ENCODE measurements around the gene PCYT2. TPM values are rescaled to one million over a fixed set of nuclear protein-coding genes. Genes with fewer than 3 reads are reported as not detected.

PCYT2 gene
- total and polyA plus RNA-seq, 10 of the 15 experiments (the other 5 are each of a cell fraction or from before 2014, with no cell fraction given), result 0.63 to 72.0 (median 45.0) TPM

DNA sequence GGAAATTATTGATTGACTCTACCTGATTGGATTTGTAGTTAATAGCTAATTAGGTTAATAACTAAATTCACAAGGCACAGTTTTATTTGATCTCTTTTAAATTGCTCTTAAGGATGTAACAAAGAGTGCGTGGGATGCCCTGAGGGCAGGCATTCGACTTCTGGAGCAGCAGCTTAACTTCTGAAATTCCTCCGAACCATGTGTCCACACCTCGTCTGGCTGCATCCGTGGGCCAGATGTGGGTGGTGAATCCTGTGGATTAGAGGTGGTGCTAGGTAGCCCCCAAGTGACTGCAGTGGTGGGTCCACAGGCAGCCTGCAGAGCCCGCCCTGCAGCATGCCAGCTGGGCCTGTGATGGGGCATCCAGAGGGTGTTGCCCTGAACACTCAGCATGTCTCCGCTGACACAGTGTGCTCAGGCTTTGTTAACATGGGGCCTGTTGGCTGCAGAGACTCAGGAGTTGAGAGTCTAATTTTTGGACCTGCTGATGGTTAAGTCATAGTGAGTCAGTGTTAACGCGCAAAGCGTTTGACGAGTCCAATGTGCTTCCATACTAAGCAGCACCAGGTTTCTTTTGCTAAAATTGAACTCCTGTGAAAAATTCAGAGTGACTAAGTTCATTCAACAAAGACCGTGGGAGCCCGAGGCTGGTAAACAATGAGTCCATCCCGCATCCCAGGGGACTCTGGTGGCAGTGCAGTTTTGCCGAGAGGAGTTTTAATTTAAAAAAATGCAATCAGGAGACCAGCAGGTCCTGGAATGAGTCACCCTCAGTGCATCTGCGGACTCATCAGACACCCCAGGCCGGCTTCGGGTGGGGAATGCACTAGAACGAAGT, 13.0 kb downstream of the PCYT2 start (continued):
- TF ChIP-seq, protein P1, sequence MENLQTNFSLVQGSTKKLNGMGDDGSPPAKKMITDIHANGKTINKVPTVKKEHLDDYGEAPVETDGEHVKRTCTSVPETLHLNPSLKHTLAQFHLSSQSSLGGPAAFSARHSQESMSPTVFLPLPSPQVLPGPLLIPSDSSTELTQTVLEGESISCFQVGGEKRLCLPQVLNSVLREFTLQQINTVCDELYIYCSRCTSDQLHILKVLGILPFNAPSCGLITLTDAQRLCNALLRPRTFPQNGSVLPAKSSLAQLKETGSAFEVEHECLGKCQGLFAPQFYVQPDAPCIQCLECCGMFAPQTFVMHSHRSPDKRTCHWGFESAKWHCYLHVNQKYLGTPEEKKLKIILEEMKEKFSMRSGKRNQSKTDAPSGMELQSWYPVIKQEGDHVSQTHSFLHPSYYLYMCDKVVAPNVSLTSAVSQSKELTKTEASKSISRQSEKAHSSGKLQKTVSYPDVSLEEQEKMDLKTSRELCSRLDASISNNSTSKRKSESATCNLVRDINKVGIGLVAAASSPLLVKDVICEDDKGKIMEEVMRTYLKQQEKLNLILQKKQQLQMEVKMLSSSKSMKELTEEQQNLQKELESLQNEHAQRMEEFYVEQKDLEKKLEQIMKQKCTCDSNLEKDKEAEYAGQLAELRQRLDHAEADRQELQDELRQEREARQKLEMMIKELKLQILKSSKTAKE (IDR thresholded peaks at IDR 0.05; ENCODE audit: low read depth, poor library complexity, severe bottlenecking), result no peak

DNA sequence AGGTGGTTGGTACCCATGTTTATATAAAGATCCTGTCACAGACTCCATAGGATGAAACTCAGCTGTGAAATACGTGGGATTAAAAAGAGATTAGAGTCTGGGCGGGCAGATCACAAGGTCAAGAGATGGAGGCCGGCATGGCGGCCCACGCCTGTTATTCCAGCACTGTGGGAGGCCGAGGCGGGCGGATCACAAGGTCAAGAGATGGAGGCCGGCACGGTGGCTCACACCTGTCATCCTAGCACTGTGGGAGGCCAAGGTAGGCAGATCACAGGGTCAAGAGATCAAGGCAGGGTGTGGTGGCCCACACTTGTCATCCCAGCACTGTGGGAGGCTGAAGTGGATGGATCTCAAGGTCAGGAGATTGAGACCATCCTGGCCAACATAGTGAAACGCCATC, 15.8 kb downstream of the PCYT2 start:
- Histone ChIP-seq H3K27ac (ENCODE audit: control insufficient read depth, insufficient read depth) (no peak overlapping the region), H3K4me1 (ENCODE audit: control insufficient read depth, insufficient read depth, low read length) (peaks cover 16% of the 10 kb centered on the region), H3K4me2 (ENCODE audit: control insufficient read depth, insufficient read depth) (no peak overlapping the region), H2AFZ (ENCODE audit: control insufficient read depth, low read depth, low read length) (no peak overlapping the region), H3K79me2 (ENCODE audit: control insufficient read depth, insufficient read depth, low read length) (peaks cover 28% of the 10 kb centered on the region), H3K36me3 (ENCODE audit: control insufficient read depth in 2 of 2, insufficient read depth in 2 of 2, low read length in 1 of 2) (peaks cover 3 to 14% of the 10 kb centered on the region in 2 experiments; a peak in 3 of 4 replicates), H3K4me3 (no peak overlapping the region), H4K20me1 (ENCODE audit: control insufficient read depth, insufficient read depth) (no peaks in the 10 kb centered on the region), H3K27me3 (replicated peaks in 1 of 2; ENCODE audit: control insufficient read depth in 2 of 2, insufficient read depth in 2 of 2, low read length in 1 of 2) (no peaks in the 10 kb centered on the region), H3K9me3 (replicated peaks; ENCODE audit: control insufficient read depth, insufficient read depth, low read length) (no peaks in the 10 kb centered on the region), H3K9ac (ENCODE audit: control insufficient read depth, insufficient read depth, low read length) (no peak overlapping the region)
- RAD21 ChIA-PET (ENCODE audit: unreplicated experiment), result no interaction called here
- POLR2A ChIA-PET, result interaction anchor here (2.5 kb wide), 1 partner anchor 15 kb away, joined by 13 read pairs; the partner anchor contains the start of gene PCYT2
- intact Hi-C loops (cut with micrococcal nuclease; ENCODE audit: unreplicated experiment) (no loop called here), in situ Hi-C loops (cut with MboI) (no loop called here)
- ATAC-seq (no peak), DNase-seq (ENCODE audit: low read depth, low spot score) (no peak), FAIRE-seq (no peak)
- SMC1A ChIA-PET (ENCODE audit: uncharacterized antibody, unreplicated experiment), result no interaction called here
- CTCF ChIA-PET, result no interaction called here
- no peak for TF ChIP-seq BMI1 (IDR thresholded peaks at IDR 0.05; ENCODE audit: borderline replicate concordance)
- no peak for TF ChIP-seq NFYB (IDR thresholded peaks at IDR 0.05; ENCODE audit: insufficient read depth, low read depth, low read length)
- TF ChIP-seq TBL1XR1 (IDR thresholded peaks at IDR 0.05; ENCODE audit: low read depth, low read length), result no peak
- TF ChIP-seq, protein P2, sequence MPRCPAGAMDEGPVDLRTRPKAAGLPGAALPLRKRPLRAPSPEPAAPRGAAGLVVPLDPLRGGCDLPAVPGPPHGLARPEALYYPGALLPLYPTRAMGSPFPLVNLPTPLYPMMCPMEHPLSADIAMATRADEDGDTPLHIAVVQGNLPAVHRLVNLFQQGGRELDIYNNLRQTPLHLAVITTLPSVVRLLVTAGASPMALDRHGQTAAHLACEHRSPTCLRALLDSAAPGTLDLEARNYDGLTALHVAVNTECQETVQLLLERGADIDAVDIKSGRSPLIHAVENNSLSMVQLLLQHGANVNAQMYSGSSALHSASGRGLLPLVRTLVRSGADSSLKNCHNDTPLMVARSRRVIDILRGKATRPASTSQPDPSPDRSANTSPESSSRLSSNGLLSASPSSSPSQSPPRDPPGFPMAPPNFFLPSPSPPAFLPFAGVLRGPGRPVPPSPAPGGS (IDR thresholded peaks at IDR 0.05; ENCODE audit: borderline replicate concordance, insufficient read depth, low read depth, low read length, poor library complexity, severe bottlenecking), result no peak
- no peak for TF ChIP-seq CREB1 (IDR thresholded peaks at IDR 0.05; ENCODE audit: low read depth)
- no peak for TF ChIP-seq PAX8 (IDR thresholded peaks at IDR 0.05)
- no peak for TF ChIP-seq MTA2 (IDR thresholded peaks at IDR 0.05; ENCODE audit: low read depth)
- BruUV-seq (replicated peaks), result no TSS peak
- 97% methylated on average over 11 of the region's 11 CpGs for WGBS (ENCODE audit: insufficient coverage, insufficient replicate concordance, low lambda C conversion rate, missing lambda C conversion rate)

Measured in GM12878 (cell line).